Astrocyte (in vitro differentiated cells and primary cell): ENCODE measurements around the gene CDH13.

Source experiments
- CTCF ChIP-seq: IDR thresholded peaks from 2 replicates; pipeline ENCODE4 v1.5.1; 2011; ENCODE audit warnings: low read depth, mild to moderate bottlenecking, inconsistent platforms, low read length, moderate library complexity; ENCODE audit not compliant: insufficient read depth
- EZH2 ChIP-seq: IDR thresholded peaks from 2 replicates; pipeline ENCODE4 v1.6.1; 2012; ENCODE audit warnings: mild to moderate bottlenecking, low read length, inconsistent platforms; ENCODE audit not compliant: insufficient read depth

- TF ChIP-seq CTCF (no peak), EZH2 (no peak)
Measured at GRCh38 chr16:83270061-83270460, 643.3 kb downstream of the CDH13 start.
